Measurements from ENCODE around the gene SFXN5. TPM values are rescaled to one million over a fixed set of nuclear protein-coding genes. Genes with fewer than 3 reads are reported as not detected.

The SFXN5 gene
- total and polyA plus RNA-seq, 2 of the 4 experiments (the other 2 are of a cell fraction) = 8.6 to 17.0 TPM

DNA sequence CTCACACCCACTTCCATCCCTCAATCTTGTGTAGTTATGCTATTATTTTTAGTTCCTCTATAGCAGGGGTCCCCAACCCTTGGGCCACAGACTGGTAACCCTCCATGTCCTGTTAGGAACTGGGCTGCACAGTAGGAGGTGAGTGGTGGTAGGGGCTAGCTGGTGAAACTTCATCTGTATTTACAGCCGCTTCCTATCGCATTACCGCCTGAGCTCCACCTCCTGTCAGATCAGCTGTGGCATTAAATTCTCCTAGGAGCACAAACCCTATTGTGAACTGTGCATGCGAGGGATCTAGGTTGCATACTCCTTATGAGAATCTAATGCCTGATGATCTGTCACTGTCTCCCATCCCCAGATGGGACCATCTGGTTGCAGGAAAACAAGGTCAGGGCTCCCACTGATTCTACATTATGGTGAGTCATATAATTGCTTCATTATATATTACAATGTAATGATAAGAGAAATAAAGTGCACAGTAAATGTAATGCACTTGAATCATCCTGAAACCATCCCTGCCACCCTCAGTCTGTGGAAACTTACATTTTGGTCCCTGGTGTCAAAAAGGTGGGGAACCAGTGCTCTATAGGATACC, 42.9 kb upstream of the SFXN5 start:
- Histone ChIP-seq H2BK20ac (ENCODE audit: low read depth, low read length) (peak overlapping the region; percentile 79; the same call in 1 of the 2 replicates), H2AK9ac (replicated peaks; ENCODE audit: low read depth, low read length, poor library complexity) (peak overlapping the region; percentile 47), H3K36me3 (ENCODE audit: control insufficient read depth, insufficient read depth, low read length) (no peaks in the 10 kb centered on the region), H2AFZ (replicated peaks; ENCODE audit: low read length, poor library complexity) (no peak overlapping the region), H4K91ac (ENCODE audit: insufficient read depth, low read depth, low read length) (no peak overlapping the region), H3K9ac (ENCODE audit: low read depth, low read length) (no peak overlapping the region), H3K4me2 (ENCODE audit: low read depth, low read length) (no peak overlapping the region), H3K14ac (replicated peaks; ENCODE audit: low read depth, low read length) (peak overlapping the region; percentile 87), H3K4me1 (ENCODE audit: control insufficient read depth, insufficient read depth, low read length) (peaks cover 27% of the 10 kb centered on the region), H3K56ac (ENCODE audit: extremely low read depth, insufficient read depth, low read length) (no peak overlapping the region), H2BK5ac (ENCODE audit: low read depth, low read length, poor library complexity, severe bottlenecking) (peak overlapping the region; percentile 81), H3K79me1 (ENCODE audit: low read depth in 1 of 2, low read length in 2 of 2) (peaks cover 6 to 26% of the 10 kb centered on the region in 2 experiments; a peak in 2 of 4 replicates), H2AK5ac (ENCODE audit: low read depth, low read length) (peak overlapping the region; percentile 92), H3K27me3 (ENCODE audit: control insufficient read depth, insufficient read depth, low read length) (no peaks in the 10 kb centered on the region), H3K9me3 (ENCODE audit: control insufficient read depth, insufficient read depth, low read length) (no peaks in the 10 kb centered on the region), H2BK120ac (ENCODE audit: low read depth, low read length) (peak overlapping the region; percentile 69; the same call in 1 of the 2 replicates), H2BK15ac (ENCODE audit: low read depth, low read length) (peak overlapping the region; percentile 89; the same call in 1 of the 3 replicates), H3K23ac (ENCODE audit: low read depth, low read length) (peak overlapping the region; percentile 94; the same call in 1 of the 2 replicates), H3K27ac (ENCODE audit: insufficient read depth, low read length) (peak overlapping the region; percentile 18; the same call in 1 of the 2 replicates), H3K4me3 (ENCODE audit: insufficient read depth, low read depth, low read length) (no peak overlapping the region), H3K18ac (ENCODE audit: low read depth, low read length) (peak overlapping the region; percentile 63; the same call in 1 of the 2 replicates), H4K8ac (ENCODE audit: low read depth in 2 of 2, low read length in 2 of 2) (peak overlapping the region in 1 of 2 experiments; percentile 54; a peak in 1 of 4 replicates), H3K4ac (ENCODE audit: low read depth, low read length) (peak overlapping the region; percentile 74; the same call in 1 of the 2 replicates), H4K5ac (ENCODE audit: low read depth, low read length) (no peak overlapping the region), H4K20me1 (ENCODE audit: insufficient read depth, low read length) (peaks cover 26% of the 10 kb centered on the region), H3K9me1 (ENCODE audit: insufficient read depth, low read length) (peaks cover 30% of the 10 kb centered on the region)
- ChIA-PET POLR2A (ENCODE audit: unreplicated experiment) (no interaction called here), CTCF (interaction anchor here (1.3 kb wide), 1 partner anchor 43 kb away, joined by 5 read pairs; no protein-coding TSS in a partner anchor)
- 80% methylated on average over 2 of the region's 4 CpGs; no CpG with 5 or more reads in 1 of the 2 experiments for WGBS, 2 experiments (ENCODE audit: extremely low coverage in 2 of 2, insufficient read length in 1 of 2)
- intact Hi-C loops (cut with micrococcal nuclease) = no loop called here
- in situ Hi-C loops (cut with MboI; ENCODE audit: low sequenced_read_pairs) = no loop called here
- no peak for ATAC-seq (ENCODE audit: low read depth)
- TF ChIP-seq NFE2L2 (IDR thresholded peaks at IDR 0.05; ENCODE audit: low read depth, low read length) (no peak), CEBPB (IDR thresholded peaks at IDR 0.05; ENCODE audit: low read depth, low read length) (peak; percentile 65), FOS (IDR thresholded peaks at IDR 0.05; ENCODE audit: low read depth, low read length) (peak; percentile 40; the same call in 1 of the 2 replicates)
- BruUV-seq (replicated peaks) = no TSS peak
- peak; percentile 70 for DNase-seq
- dilution Hi-C loops (cut with HindIII; ENCODE audit: low sequenced_read_pairs, unreplicated experiment) = no loop called here

Data from IMR-90 (cell line).